Measurements from ENCODE around the gene STAT2. TPM values are rescaled to one million over a fixed set of nuclear protein-coding genes. Genes with fewer than 3 reads are reported as not detected.

The STAT2 gene
- total and polyA plus RNA-seq, 9 of the 15 experiments (the other 6 are each of a cell fraction or from before 2014, with no cell fraction given): 15.5 to 46.9 (median 40.1) TPM

DNA sequence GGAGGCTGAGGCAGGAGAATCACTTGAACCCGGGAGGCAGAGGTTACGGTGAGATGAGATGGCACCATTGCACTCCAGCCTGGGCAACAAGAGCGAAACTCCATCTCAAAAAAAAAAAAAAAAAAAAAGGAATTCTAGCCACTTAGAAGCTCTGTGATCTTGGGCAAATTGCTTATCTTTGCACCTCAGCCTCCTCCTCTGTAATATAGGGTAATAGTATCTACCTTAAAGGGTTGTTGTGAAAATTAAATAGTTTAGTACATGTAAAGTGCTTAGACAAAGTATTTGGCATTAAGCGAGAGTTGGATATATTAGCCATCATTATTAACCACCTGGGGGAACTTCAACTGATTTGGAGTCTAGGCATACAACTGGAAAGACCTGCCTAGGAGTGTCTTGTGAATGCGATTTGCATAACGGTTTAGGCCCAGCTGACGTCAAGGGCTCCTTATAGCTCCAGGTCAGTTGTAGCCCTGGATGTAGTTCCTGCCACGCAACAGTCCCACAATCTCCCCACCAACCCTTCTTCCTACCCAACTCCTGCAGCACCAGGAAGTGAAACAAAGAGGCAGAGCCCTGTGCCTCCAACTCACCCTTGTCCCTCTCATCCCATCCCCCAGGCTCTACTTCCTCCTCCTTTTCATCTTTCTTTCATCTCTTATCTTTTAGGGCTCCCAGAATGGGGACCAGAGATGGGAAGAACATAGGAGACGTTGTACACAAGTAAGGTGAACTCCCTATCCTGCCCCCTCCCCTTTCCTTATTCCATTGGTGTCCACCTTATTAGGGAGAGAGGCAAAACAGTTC, 23.3 kb downstream of the STAT2 start (continued):
- TF ChIP-seq, protein P1, sequence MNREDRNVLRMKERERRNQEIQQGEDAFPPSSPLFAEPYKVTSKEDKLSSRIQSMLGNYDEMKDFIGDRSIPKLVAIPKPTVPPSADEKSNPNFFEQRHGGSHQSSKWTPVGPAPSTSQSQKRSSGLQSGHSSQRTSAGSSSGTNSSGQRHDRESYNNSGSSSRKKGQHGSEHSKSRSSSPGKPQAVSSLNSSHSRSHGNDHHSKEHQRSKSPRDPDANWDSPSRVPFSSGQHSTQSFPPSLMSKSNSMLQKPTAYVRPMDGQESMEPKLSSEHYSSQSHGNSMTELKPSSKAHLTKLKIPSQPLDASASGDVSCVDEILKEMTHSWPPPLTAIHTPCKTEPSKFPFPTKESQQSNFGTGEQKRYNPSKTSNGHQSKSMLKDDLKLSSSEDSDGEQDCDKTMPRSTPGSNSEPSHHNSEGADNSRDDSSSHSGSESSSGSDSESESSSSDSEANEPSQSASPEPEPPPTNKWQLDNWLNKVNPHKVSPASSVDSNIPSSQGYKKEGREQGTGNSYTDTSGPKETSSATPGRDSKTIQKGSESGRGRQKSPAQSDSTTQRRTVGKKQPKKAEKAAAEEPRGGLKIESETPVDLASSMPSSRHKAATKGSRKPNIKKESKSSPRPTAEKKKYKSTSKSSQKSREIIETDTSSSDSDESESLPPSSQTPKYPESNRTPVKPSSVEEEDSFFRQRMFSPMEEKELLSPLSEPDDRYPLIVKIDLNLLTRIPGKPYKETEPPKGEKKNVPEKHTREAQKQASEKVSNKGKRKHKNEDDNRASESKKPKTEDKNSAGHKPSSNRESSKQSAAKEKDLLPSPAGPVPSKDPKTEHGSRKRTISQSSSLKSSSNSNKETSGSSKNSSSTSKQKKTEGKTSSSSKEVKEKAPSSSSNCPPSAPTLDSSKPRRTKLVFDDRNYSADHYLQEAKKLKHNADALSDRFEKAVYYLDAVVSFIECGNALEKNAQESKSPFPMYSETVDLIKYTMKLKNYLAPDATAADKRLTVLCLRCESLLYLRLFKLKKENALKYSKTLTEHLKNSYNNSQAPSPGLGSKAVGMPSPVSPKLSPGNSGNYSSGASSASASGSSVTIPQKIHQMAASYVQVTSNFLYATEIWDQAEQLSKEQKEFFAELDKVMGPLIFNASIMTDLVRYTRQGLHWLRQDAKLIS (CRISPR knock-in tag; IDR thresholded peaks at IDR 0.05): no peak; the same call in 1 of the 2 replicates
- TF ChIP-seq HNRNPLL (IDR thresholded peaks at IDR 0.05; ENCODE audit: low read depth, low read length, poor library complexity, severe bottlenecking) (no peak), OTX1 (CRISPR knock-in tag; IDR thresholded peaks at IDR 0.05) (peak; percentile 84), SMARCC2 (IDR thresholded peaks at IDR 0.05; ENCODE audit: low read depth) (no peak), ARNT (IDR thresholded peaks at IDR 0.05) (no peak; a peak in 2 of 4 replicates), SIN3A (IDR thresholded peaks at IDR 0.05; ENCODE audit: borderline replicate concordance in 2 of 2, control insufficient read depth in 1 of 2, low read depth in 2 of 2, low read length in 2 of 2) (no peak), MTA2 (IDR thresholded peaks at IDR 0.05; ENCODE audit: low read depth) (peak; percentile 7; the same call in 1 of the 2 replicates), ZNF316 (IDR thresholded peaks at IDR 0.05) (no peak), ZFPM2 (CRISPR knock-in tag; IDR thresholded peaks at IDR 0.05) (no peak), RB1 (IDR thresholded peaks at IDR 0.05; ENCODE audit: low read depth) (no peak), ETV5 (CRISPR knock-in tag; IDR thresholded peaks at IDR 0.05; ENCODE audit: low read depth) (peak; percentile 56; the same call in 1 of the 2 replicates), ZNF311 (CRISPR knock-in tag; IDR thresholded peaks at IDR 0.05) (no peak), ZBTB7A (IDR thresholded peaks at IDR 0.05; ENCODE audit: borderline replicate concordance, control insufficient read depth, low read depth, low read length) (no peak), ZNF780A (CRISPR knock-in tag; IDR thresholded peaks at IDR 0.05) (no peak), KLF13 (tag; IDR thresholded peaks at IDR 0.05; ENCODE audit: borderline replicate concordance, low read depth) (no peak), FOXA3 (CRISPR knock-in tag; conservative IDR thresholded peaks at IDR 0.05 in 1 of 2, IDR thresholded peaks at IDR 0.05 in 1 of 2) (0 out of 4 replicates have a peak, but pooled peaks of 1 of the 2 experiments have one; percentile 25), RBFOX2 (IDR thresholded peaks at IDR 0.05; ENCODE audit: low read depth, low read length) (no peak; the same call in none of the 2 replicates), CBFA2T3 (IDR thresholded peaks at IDR 0.05) (0 out of 2 replicates have a peak, but pooled peaks have one; percentile 14)
- TF ChIP-seq, protein P2, sequence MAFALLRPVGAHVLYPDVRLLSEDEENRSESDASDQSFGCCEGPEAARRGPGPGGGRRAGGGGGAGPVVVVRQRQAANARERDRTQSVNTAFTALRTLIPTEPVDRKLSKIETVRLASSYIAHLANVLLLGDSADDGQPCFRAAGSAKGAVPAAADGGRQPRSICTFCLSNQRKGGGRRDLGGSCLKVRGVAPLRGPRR (CRISPR knock-in tag; IDR thresholded peaks at IDR 0.05): no peak
- TF ChIP-seq, protein P3, sequence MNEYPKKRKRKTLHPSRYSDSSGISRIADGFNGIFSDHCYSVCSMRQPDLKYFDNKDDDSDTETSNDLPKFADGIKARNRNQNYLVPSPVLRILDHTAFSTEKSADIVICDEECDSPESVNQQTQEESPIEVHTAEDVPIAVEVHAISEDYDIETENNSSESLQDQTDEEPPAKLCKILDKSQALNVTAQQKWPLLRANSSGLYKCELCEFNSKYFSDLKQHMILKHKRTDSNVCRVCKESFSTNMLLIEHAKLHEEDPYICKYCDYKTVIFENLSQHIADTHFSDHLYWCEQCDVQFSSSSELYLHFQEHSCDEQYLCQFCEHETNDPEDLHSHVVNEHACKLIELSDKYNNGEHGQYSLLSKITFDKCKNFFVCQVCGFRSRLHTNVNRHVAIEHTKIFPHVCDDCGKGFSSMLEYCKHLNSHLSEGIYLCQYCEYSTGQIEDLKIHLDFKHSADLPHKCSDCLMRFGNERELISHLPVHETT (CRISPR knock-in tag; conservative IDR thresholded peaks at IDR 0.05 in 1 of 2, IDR thresholded peaks at IDR 0.05 in 1 of 2): peak in 1 of 2 experiments; percentile 57; a peak in 1 of 4 replicates

Data from K562 (cell line).